Glomerular visceral epithelial cell (primary cell): ENCODE data around the gene EDDM3A.
A peak's percentile ranks its signal among the peaks of the same experiment; 100 is the strongest.
"Not testable (repeated sequence)": the region's sequence is repeated elsewhere in the genome, so short reads cannot be mapped to it uniquely, and the experiment has no call there.

Source experiments
- DNase-seq: peaks from one replicate; pipeline ENCODE4 v3.0.0-alpha.2; 2016; ENCODE audit errors: extremely low spot score

EDDM3A gene

GRCh38 chr14:20733684-20734429 lies 11.8 kb upstream of the EDDM3A start:
- no peak for DNase-seq

GRCh38 chr14:20734430-20734806 lies 11.3 kb upstream of the EDDM3A start:
- DNase-seq: no peak

GRCh38 chr14:20738292-20738691 lies 7.4 kb upstream of the EDDM3A start:
- not testable (repeated sequence) for DNase-seq

GRCh38 chr14:20742132-20742531 lies 3.6 kb upstream of the EDDM3A start:
- no peak for DNase-seq

GRCh38 chr14:20743556-20743955 lies 2.1 kb upstream of the EDDM3A start:
- no peak for DNase-seq

- DNase-seq: no peak
Measured at GRCh38 chr14:20746566-20746965, 879 bp downstream of the EDDM3A start.

GRCh38 chr14:20748439-20748838 lies 2.8 kb downstream of the EDDM3A start:
- DNase-seq: no peak

- no peak for DNase-seq
Measured at GRCh38 chr14:20750194-20750593, 4.5 kb downstream of the EDDM3A start.

GRCh38 chr14:20751963-20752562 lies 6.4 kb downstream of the EDDM3A start:
- DNase-seq: peak; percentile 1

GRCh38 chr14:20754308-20754707 lies 8.6 kb downstream of the EDDM3A start:
- DNase-seq: no peak

- no peak for DNase-seq
Measured at GRCh38 chr14:20755037-20755436, 9.3 kb downstream of the EDDM3A start.

- DNase-seq: no peak
Measured at GRCh38 chr14:20757965-20758364, 12.3 kb downstream of the EDDM3A start.

GRCh38 chr14:20759465-20759864 lies 13.8 kb downstream of the EDDM3A start:
- not testable (repeated sequence) for DNase-seq

GRCh38 chr14:20760950-20761349 lies 15.3 kb downstream of the EDDM3A start:
- no peak for DNase-seq

GRCh38 chr14:20768593-20768892 lies 22.9 kb downstream of the EDDM3A start:
- DNase-seq: no peak

- DNase-seq: no peak
Measured at GRCh38 chr14:20769421-20769820, 23.7 kb downstream of the EDDM3A start.

- DNase-seq: no peak
Measured at GRCh38 chr14:20772650-20773049, 27.0 kb downstream of the EDDM3A start.

GRCh38 chr14:20774258-20774824 lies 28.7 kb downstream of the EDDM3A start:
- DNase-seq: no peak

- DNase-seq: no peak
Measured at GRCh38 chr14:20775043-20775442, 29.4 kb downstream of the EDDM3A start.

GRCh38 chr14:20775901-20776300 lies 30.2 kb downstream of the EDDM3A start:
- DNase-seq: no peak

GRCh38 chr14:20781803-20782202 lies 36.1 kb downstream of the EDDM3A start:
- no peak for DNase-seq

- no peak for DNase-seq
Measured at GRCh38 chr14:20782280-20782890, 36.7 kb downstream of the EDDM3A start.

GRCh38 chr14:20787025-20787424 lies 41.3 kb downstream of the EDDM3A start:
- no peak for DNase-seq
